ENCODE measurements around the gene SMAD5. TPM values are rescaled to one million over a fixed set of nuclear protein-coding genes. Genes with fewer than 3 reads are reported as not detected.

The SMAD5 gene
- total RNA-seq, 2 experiments from 2014 or later = 9.6 to 10.9 TPM

GRCh38 chr5:136225796-136226195, 93.2 kb downstream of the SMAD5 start:
- Mint-ChIP-seq H3K27me3 (peaks cover 17% of the 10 kb centered on the region), H3K4me1 (ENCODE audit: low read depth) (no peaks in the 10 kb centered on the region), H3K9me3 (peaks cover 8% of the 10 kb centered on the region), H3K27ac (no peak overlapping the region), H3K36me3 (no peaks in the 10 kb centered on the region), H3K4me3 (no peak overlapping the region)
- intact Hi-C loops (cut with micrococcal nuclease) = no loop called here
- DNase-seq = no peak
- CTCF ChIA-PET = interaction anchor here (0.8 kb wide), 1 partner anchor 14 kb away, joined by 4 read pairs; no protein-coding TSS in a partner anchor
- POLR2A ChIA-PET = no interaction called here

- no peak overlapping the region for H3K27ac Mint-ChIP-seq
- POLR2A ChIA-PET = no interaction called here
- H3K4me3 Mint-ChIP-seq = no peak overlapping the region
- H3K9me3 Mint-ChIP-seq = peaks cover 4% of the 10 kb centered on the region
- intact Hi-C loops (cut with micrococcal nuclease) = no loop called here
- peaks cover 17% of the 10 kb centered on the region for H3K27me3 Mint-ChIP-seq
- CTCF ChIA-PET = no interaction called here
- no peaks in the 10 kb centered on the region for H3K4me1 Mint-ChIP-seq (ENCODE audit: low read depth)
- DNase-seq = no peak
- no peaks in the 10 kb centered on the region for H3K36me3 Mint-ChIP-seq
Observed at GRCh38 chr5:136226401-136226800, 93.8 kb downstream of the SMAD5 start.

- H3K36me3 Mint-ChIP-seq = no peaks in the 10 kb centered on the region
- H3K27ac Mint-ChIP-seq = no peak overlapping the region
- intact Hi-C loops (cut with micrococcal nuclease) = no loop called here
- POLR2A ChIA-PET = no interaction called here
- DNase-seq = no peak
- H3K4me1 Mint-ChIP-seq (ENCODE audit: low read depth) = no peaks in the 10 kb centered on the region
- no peaks in the 10 kb centered on the region for H3K9me3 Mint-ChIP-seq
- no peak overlapping the region for H3K4me3 Mint-ChIP-seq
- CTCF ChIA-PET = no interaction called here
- H3K27me3 Mint-ChIP-seq = peaks cover 14% of the 10 kb centered on the region
Observed at GRCh38 chr5:136228136-136228757, 95.6 kb downstream of the SMAD5 start.

GRCh38 chr5:136230176-136230575, 97.5 kb downstream of the SMAD5 start:
- intact Hi-C loops (cut with micrococcal nuclease) = no loop called here
- no peaks in the 10 kb centered on the region for H3K4me1 Mint-ChIP-seq (ENCODE audit: low read depth)
- H3K9me3 Mint-ChIP-seq = no peaks in the 10 kb centered on the region
- no peak overlapping the region for H3K27ac Mint-ChIP-seq
- H3K4me3 Mint-ChIP-seq = no peak overlapping the region
- peaks cover 10% of the 10 kb centered on the region for H3K27me3 Mint-ChIP-seq
- ChIA-PET CTCF (no interaction called here), POLR2A (no interaction called here)
- no peaks in the 10 kb centered on the region for H3K36me3 Mint-ChIP-seq
- DNase-seq = no peak

GRCh38 chr5:136232316-136232715, 99.7 kb downstream of the SMAD5 start:
- intact Hi-C loops (cut with micrococcal nuclease) = no loop called here
- DNase-seq = no peak
- no peak overlapping the region for H3K4me3 Mint-ChIP-seq
- no peak overlapping the region for H3K27ac Mint-ChIP-seq
- peaks cover 10% of the 10 kb centered on the region for H3K27me3 Mint-ChIP-seq
- no peaks in the 10 kb centered on the region for H3K4me1 Mint-ChIP-seq (ENCODE audit: low read depth)
- H3K9me3 Mint-ChIP-seq = no peaks in the 10 kb centered on the region
- POLR2A ChIA-PET = no interaction called here
- no peaks in the 10 kb centered on the region for H3K36me3 Mint-ChIP-seq
- CTCF ChIA-PET = no interaction called here

Other genes starting within 250 kb of the SMAD5 start
- 100 to 1,000 TPM; 123 to 136 TPM for gene IL9, start 237.0 kb upstream of the SMAD5 start, total RNA-seq
- not detected for gene LECT2, start 177.9 kb upstream of the SMAD5 start, total RNA-seq
- gene TGFBI, start 103.9 kb upstream of the SMAD5 start, total RNA-seq = under 1 TPM; 0.58 to 0.97 TPM
- not detected for gene SMIM32, start 60.3 kb downstream of the SMAD5 start, total RNA-seq
- not detected for gene TRPC7, start 232.7 kb downstream of the SMAD5 start, total RNA-seq

All from activated CD4-positive, alpha-beta memory T cell treated with anti-CD3 and anti-CD28 coated beads for 36 hours (primary cell).